Measurements from ENCODE around the gene UPF2. TPM values are rescaled to one million over a fixed set of nuclear protein-coding genes. Genes with fewer than 3 reads are reported as not detected.

The UPF2 gene
- total and polyA plus RNA-seq, 2 donors (not counting 1 experiment from before 2014, with no cell fraction given): 8.9 to 60.0 TPM

DNA sequence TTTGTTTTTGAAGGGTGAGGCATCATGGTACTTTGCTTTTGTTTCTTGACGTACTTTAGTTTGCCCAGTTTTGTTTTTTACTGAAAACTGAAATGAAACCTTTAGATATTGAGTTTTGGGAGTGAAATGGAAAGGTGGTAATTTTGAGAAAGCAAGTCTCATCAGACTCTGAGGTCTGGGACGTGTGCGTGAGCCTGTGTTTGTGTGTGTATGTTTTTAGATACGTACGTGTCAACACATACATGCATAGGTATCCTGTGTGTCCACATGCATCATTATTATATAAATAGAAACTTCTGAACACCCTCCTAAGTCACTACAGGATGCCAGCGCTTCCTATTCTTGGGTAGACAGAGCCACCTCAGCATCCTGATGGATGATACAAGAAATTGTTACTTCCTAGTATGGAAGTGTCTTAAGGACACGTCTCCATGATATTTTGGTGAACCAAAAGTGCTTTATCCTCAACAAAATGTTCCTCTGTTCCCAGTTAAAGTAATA, 171.7 kb downstream of the UPF2 start:
- H3K27ac Mint-ChIP-seq: no peak overlapping the region
- TF ChIP-seq, protein P1, sequence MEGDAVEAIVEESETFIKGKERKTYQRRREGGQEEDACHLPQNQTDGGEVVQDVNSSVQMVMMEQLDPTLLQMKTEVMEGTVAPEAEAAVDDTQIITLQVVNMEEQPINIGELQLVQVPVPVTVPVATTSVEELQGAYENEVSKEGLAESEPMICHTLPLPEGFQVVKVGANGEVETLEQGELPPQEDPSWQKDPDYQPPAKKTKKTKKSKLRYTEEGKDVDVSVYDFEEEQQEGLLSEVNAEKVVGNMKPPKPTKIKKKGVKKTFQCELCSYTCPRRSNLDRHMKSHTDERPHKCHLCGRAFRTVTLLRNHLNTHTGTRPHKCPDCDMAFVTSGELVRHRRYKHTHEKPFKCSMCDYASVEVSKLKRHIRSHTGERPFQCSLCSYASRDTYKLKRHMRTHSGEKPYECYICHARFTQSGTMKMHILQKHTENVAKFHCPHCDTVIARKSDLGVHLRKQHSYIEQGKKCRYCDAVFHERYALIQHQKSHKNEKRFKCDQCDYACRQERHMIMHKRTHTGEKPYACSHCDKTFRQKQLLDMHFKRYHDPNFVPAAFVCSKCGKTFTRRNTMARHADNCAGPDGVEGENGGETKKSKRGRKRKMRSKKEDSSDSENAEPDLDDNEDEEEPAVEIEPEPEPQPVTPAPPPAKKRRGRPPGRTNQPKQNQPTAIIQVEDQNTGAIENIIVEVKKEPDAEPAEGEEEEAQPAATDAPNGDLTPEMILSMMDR (IDR thresholded peaks at IDR 0.05): no peak
- TF ChIP-seq EZH2 (IDR thresholded peaks at IDR 0.05; ENCODE audit: borderline replicate concordance, insufficient read depth, low read depth, low read length, poor library complexity, severe bottlenecking): no peak
- peaks cover 18% of the 10 kb centered on the region for H3K27me3 Mint-ChIP-seq
- intact Hi-C loops (cut with micrococcal nuclease): no loop called here
- Histone ChIP-seq H3K4me1 (ENCODE audit: control insufficient read depth in 2 of 2, insufficient read depth in 2 of 2, low read length in 2 of 2) (peaks cover 5 to 6% of the 10 kb centered on the region in 2 donors), H3K79me2 (ENCODE audit: control insufficient read depth, insufficient read depth, low read length) (no peaks in the 10 kb centered on the region), H3K36me3 (replicated peaks in 1 of 2; ENCODE audit: control extremely low read depth in 1 of 2, control insufficient read depth in 1 of 2, extremely low read depth in 1 of 2, insufficient read depth in 2 of 2, low read length in 1 of 2) (no peaks in the 10 kb centered on the region), H2AFZ (ENCODE audit: insufficient read depth, low read depth, low read length, poor library complexity, severe bottlenecking) (no peak overlapping the region), H3K9ac (ENCODE audit: low read length) (no peak overlapping the region), H4K20me1 (ENCODE audit: control insufficient read depth, insufficient read depth, low read length, poor library complexity, severe bottlenecking) (no peaks in the 10 kb centered on the region), H3K4me3 (ENCODE audit: control extremely low read depth in 1 of 5, extremely low read depth in 1 of 5, insufficient read depth in 1 of 5, low read depth in 2 of 5, low read length in 4 of 5) (no peak overlapping the region), H3K27ac (ENCODE audit: low read length in 2 of 2) (no peak overlapping the region), H3K9me3 (ENCODE audit: control extremely low read depth in 1 of 3, control insufficient read depth in 2 of 3, insufficient read depth in 1 of 3, low read length in 2 of 3) (no peaks in the 10 kb centered on the region), H3K4me2 (replicated peaks; ENCODE audit: low read depth, low read length, poor library complexity, severe bottlenecking) (no peak overlapping the region), H3K27me3 (replicated peaks in 1 of 4; ENCODE audit: control extremely low read depth in 1 of 4, control insufficient read depth in 3 of 4, insufficient read depth in 4 of 4, low read length in 3 of 4) (peaks cover 0 to 5% (median 2%) of the 10 kb centered on the region in 4 experiments)
- H3K4me1 Mint-ChIP-seq: peaks cover 2% of the 10 kb centered on the region
- 71% methylated on average over 1 of the region's 7 CpGs for WGBS (ENCODE audit: insufficient coverage)
- ChIA-PET CTCF (no interaction called here), POLR2A (no interaction called here)
- DNase-seq: no peak
- H3K9me3 Mint-ChIP-seq (ENCODE audit: insufficient read depth): no peaks in the 10 kb centered on the region
- no peak overlapping the region for H3K4me3 Mint-ChIP-seq
- ATAC-seq (ENCODE audit: low read depth): no peak

DNA sequence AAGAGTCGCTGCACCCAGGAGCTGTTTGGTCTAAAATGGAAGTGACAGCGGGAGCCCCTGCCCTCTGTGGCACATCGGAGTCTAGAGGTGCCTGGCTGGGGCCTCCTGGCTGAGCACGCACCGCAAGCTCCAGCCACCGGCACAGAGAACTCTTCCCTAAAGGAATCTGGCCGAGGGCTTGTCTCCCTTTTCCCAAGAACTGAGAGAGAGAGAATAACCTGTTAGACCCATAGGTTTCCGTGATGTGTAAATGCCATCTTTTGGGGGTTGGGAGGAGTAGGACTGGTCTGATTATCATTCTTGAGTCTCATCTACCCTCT, 172.2 kb downstream of the UPF2 start:
- Histone ChIP-seq H3K79me2 (ENCODE audit: control insufficient read depth, insufficient read depth, low read length) (no peaks in the 10 kb centered on the region), H2AFZ (ENCODE audit: insufficient read depth, low read depth, low read length, poor library complexity, severe bottlenecking) (no peak overlapping the region), H3K9me3 (ENCODE audit: control extremely low read depth in 1 of 3, control insufficient read depth in 2 of 3, insufficient read depth in 1 of 3, low read length in 2 of 3) (no peaks in the 10 kb centered on the region), H4K20me1 (ENCODE audit: control insufficient read depth, insufficient read depth, low read length, poor library complexity, severe bottlenecking) (no peaks in the 10 kb centered on the region), H3K4me1 (ENCODE audit: control insufficient read depth in 2 of 2, insufficient read depth in 2 of 2, low read length in 2 of 2) (peaks cover 5 to 6% of the 10 kb centered on the region in 2 donors), H3K36me3 (replicated peaks in 1 of 2; ENCODE audit: control extremely low read depth in 1 of 2, control insufficient read depth in 1 of 2, extremely low read depth in 1 of 2, insufficient read depth in 2 of 2, low read length in 1 of 2) (no peaks in the 10 kb centered on the region), H3K4me2 (replicated peaks; ENCODE audit: low read depth, low read length, poor library complexity, severe bottlenecking) (no peak overlapping the region), H3K9ac (ENCODE audit: low read length) (no peak overlapping the region), H3K4me3 (ENCODE audit: control extremely low read depth in 1 of 5, extremely low read depth in 1 of 5, insufficient read depth in 1 of 5, low read depth in 2 of 5, low read length in 4 of 5) (no peak overlapping the region), H3K27me3 (replicated peaks in 1 of 4; ENCODE audit: control extremely low read depth in 1 of 4, control insufficient read depth in 3 of 4, insufficient read depth in 4 of 4, low read length in 3 of 4) (peaks cover 0 to 5% (median 2%) of the 10 kb centered on the region in 4 experiments), H3K27ac (ENCODE audit: low read length in 2 of 2) (no peak overlapping the region)
- Mint-ChIP-seq H3K27ac (no peak overlapping the region), H3K4me1 (peaks cover 2% of the 10 kb centered on the region), H3K4me3 (no peak overlapping the region), H3K27me3 (peaks cover 18% of the 10 kb centered on the region), H3K9me3 (ENCODE audit: insufficient read depth) (no peaks in the 10 kb centered on the region)
- WGBS (ENCODE audit: insufficient coverage): 60% methylated on average over 1 of the region's 8 CpGs
- TF ChIP-seq, protein P1 (IDR thresholded peaks at IDR 0.05): no peak
- no peak for TF ChIP-seq EZH2 (IDR thresholded peaks at IDR 0.05; ENCODE audit: borderline replicate concordance, insufficient read depth, low read depth, low read length, poor library complexity, severe bottlenecking)
- ATAC-seq (ENCODE audit: low read depth): no peak
- POLR2A ChIA-PET: no interaction called here
- intact Hi-C loops (cut with micrococcal nuclease): no loop called here
- CTCF ChIA-PET: no interaction called here
- DNase-seq: no peak

Small RNAs within 50 kb of the gene (small RNA-seq; reads per million reads assigned to genes)
- gene RNU6-1095P (ENCODE audit: insufficient read length, low read depth, low replicate concordance): not detected

Other genes with a start within 250 kb of the UPF2 start
- 0.07 TPM in 1 of 2 replicates, not detected in the other for gene PROSER2, start 219.5 kb downstream of the UPF2 start, total RNA-seq
- 0.10 TPM in 1 of 2 replicates, not detected in the other for gene PROSER2, start 219.5 kb downstream of the UPF2 start, polyA plus RNA-seq
- gene DHTKD1, start 26.1 kb upstream of the UPF2 start, total RNA-seq: 72.3 and 77.0 TPM in 2 replicates
- 22.7 and 40.0 TPM in 2 replicates for gene DHTKD1, start 26.1 kb upstream of the UPF2 start, polyA plus RNA-seq
- 20.2 and 22.8 TPM in 2 replicates for gene SEC61A2, start 86.9 kb upstream of the UPF2 start, total RNA-seq
- gene SEC61A2, start 86.9 kb upstream of the UPF2 start, polyA plus RNA-seq: 10.7 and 13.3 TPM in 2 replicates
- gene NUDT5, start 153.1 kb upstream of the UPF2 start, total RNA-seq: 39.1 and 39.9 TPM in 2 replicates
- gene NUDT5, start 153.1 kb upstream of the UPF2 start, polyA plus RNA-seq: 25.6 and 25.9 TPM in 2 replicates
- 56.0 and 62.0 TPM in 2 replicates for gene CDC123, start 153.4 kb upstream of the UPF2 start, total RNA-seq
- gene CDC123, start 153.4 kb upstream of the UPF2 start, polyA plus RNA-seq: 44.3 and 48.9 TPM in 2 replicates

Measured in B cell (primary cell).